NCI-H82 treated with DMSO at 0.1 percent for 48 hours (cell line): ENCODE data around the gene KRTAP13-1.
A peak's percentile ranks its signal among the peaks of the same experiment; 100 is the strongest.

Experiments used
- DNase-seq: peaks from one replicate; lab custom pipeline; 2025; ENCODE audit not compliant: unreplicated experiment; lab: John Stamatoyannopoulos, UW

The KRTAP13-1 gene, protein sequence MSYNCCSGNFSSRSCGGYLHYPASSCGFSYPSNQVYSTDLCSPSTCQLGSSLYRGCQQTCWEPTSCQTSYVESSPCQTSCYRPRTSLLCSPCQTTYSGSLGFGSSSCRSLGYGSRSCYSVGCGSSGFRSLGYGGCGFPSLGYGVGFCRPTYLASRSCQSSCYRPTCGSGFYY

GRCh38 chr21:30395731-30396130 is at the start of gene KRTAP13-1:
TSS of gene KRTAP13-1 (plus strand) at chr21:30396031. CDS start at chr21:30396087, 56 bp downstream.
- DNase-seq: no peak

DNA sequence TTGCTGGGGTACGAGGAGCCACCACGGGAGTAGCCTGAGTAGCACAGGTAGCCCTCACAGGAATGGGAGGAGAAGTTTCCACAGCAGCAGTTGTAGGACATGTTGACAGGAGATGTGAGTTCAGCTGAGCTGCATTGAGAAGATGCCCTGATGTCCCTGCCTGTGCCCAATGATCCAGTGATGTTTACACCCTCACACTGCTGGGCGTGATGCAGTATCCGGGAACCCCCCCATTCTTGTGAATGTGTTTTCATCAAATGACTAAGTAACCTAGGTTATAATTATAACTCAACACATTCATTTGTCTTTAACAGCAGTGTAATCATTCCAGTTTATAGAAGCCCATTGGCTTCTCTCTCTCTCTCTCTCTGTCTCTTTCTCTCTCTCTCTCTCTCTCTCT is 47.3 kb upstream of the KRTAP13-1 start, which contains the start of gene KRTAP23-1:
TSS of gene KRTAP23-1 (minus strand) at position 101 of the 400 bp plus-strand sequence. CDS start at position 101, 0 bp downstream.
- no peak for DNase-seq

DNA sequence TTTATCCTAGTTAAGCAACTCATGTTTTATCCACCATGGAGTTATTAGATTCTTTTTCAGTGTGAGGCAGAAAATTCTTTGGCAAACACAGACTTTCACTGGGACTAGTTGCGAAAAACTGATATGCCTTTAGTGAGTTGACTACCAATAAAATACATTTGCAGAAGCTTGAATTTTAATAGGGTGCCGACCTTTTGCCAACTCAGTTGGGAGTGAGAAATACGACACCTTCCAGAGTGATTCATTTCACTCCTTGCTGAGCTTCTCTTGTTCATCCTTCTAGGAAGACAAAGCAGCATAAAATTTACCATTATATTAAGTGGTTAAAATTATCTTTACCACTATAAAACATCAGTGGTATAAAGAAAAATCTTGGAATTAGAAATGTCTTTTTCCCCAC is 46.3 kb upstream of the KRTAP13-1 start:
- DNase-seq: no peak

- DNase-seq: no peak
Measured at GRCh38 chr21:30351534-30351933, 44.3 kb upstream of the KRTAP13-1 start.

GRCh38 chr21:30354308-30355005 is 41.4 kb upstream of the KRTAP13-1 start:
- no peak for DNase-seq

- DNase-seq: no peak
Measured at GRCh38 chr21:30355906-30356305, 39.9 kb upstream of the KRTAP13-1 start.

GRCh38 chr21:30372139-30372770 is 23.6 kb upstream of the KRTAP13-1 start, which contains the start of gene KRTAP13-2:
TSS of gene KRTAP13-2 (minus strand) at chr21:30372271. CDS start at chr21:30372213, 58 bp downstream.
- no peak for DNase-seq

- DNase-seq: no peak
Measured at GRCh38 chr21:30382201-30382600, 13.6 kb upstream of the KRTAP13-1 start.

DNA sequence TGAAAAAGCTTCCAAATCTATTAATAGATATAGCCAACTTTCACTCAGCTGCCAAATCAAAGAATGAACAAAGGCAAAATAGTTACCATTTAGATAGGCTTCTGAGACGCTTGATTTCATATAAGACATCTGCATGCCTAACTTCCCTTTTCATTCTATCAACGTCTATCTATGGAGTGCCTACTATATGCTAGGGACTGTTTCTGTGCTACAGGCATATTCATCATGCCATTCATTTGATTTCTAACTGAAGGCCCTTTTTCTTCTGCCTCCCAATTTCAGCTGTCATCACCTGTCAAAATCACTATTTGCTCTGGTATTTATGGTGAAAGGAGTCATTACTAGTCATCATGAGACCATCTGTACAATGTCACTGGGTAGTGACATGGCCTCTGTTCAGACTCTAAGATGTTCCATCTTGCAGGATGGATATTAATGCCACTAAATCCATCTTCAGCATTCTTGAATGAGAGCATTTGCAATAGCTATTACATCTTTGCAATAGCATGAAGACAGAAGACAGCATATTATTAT is 4.3 kb upstream of the KRTAP13-1 start:
- DNase-seq: no peak

DNA sequence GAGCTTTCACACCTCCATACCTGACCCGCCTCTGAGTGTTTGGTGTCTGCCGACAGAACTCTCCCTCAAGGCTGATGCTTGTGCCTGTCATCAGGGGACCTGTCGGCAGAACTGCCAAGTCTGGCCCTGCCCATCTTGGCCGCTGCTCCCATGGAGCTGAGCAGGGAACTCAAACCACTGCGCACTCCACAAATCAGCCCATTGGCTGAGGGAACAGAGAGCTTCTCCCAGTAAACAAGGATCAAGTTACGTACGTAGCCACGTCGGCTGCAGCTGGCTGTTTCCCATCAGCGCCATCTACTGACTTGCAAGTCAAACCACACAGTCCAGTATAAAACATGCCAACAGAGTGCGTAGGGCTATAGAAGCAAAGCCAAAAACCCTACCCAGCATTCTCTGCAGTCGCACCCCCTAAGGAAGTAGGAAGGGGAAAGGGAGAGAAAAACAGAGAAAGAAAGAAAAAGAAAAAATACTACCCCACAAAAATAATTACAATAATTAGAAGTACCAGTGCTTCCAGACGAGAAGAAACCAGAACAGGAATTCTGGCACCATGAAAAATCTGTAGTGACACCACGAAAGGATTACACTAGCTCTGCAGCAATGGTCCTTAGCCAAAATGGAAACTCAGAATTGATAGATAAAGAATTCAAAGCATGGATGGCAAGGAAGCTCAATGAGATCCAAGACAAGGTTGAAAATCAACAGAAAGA is 13.1 kb downstream of the KRTAP13-1 start:
- peak; percentile 48 for DNase-seq

DNA sequence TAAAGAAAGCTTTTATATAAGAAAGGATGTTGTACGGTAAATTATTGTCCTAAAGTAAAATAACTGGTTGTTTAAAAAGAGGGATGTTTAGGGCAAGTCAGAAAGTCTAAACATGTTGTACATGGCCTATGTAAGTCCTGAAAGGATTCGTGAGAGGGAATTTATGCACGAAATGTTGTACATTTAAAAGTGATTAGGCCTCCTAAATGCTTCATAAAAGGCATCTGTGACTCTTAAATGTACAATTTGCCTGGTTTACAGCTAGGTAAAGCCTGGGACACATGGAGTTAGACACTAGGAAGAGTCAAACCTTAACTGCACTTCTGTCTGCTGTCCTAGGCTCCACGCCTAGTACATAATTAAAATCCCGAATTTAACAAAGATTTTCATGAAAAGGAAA is 20.2 kb downstream of the KRTAP13-1 start:
- no peak for DNase-seq

DNA sequence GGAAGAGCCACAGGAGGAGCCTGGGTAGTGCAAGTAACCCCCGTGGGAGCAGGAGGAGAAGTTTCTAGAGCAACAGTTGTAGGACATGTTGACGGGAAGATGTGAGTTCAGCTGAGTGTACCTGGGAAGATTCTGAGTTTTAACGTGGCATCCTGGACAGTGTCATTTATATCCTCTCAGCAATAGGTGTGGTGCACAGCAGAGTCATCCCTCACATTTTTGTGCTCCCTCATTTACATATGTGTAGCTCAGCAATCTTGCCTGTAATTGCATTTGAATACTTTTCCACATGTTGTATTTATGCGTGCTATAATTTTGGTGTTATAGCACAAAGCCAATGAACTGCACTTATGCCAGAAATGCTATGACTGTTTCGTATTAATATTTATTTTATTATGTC is 30.0 kb downstream of the KRTAP13-1 start, which contains the start of gene KRTAP13-3:
TSS of gene KRTAP13-3 (minus strand) at position 101 of the 400 bp plus-strand sequence. CDS start at position 87, 14 bp downstream.
- DNase-seq: no peak

GRCh38 chr21:30426731-30427130 is 30.9 kb downstream of the KRTAP13-1 start:
- DNase-seq: no peak

GRCh38 chr21:30430170-30430655 is 34.4 kb downstream of the KRTAP13-1 start, which contains the start of gene KRTAP13-4:
TSS of gene KRTAP13-4 (plus strand) at chr21:30430220. CDS start at chr21:30430276, 56 bp downstream.
- DNase-seq: no peak

GRCh38 chr21:30434033-30434631 is 38.3 kb downstream of the KRTAP13-1 start:
- DNase-seq: peak; percentile 10

- DNase-seq: no peak
Measured at GRCh38 chr21:30437010-30437565, 41.3 kb downstream of the KRTAP13-1 start.

DNA sequence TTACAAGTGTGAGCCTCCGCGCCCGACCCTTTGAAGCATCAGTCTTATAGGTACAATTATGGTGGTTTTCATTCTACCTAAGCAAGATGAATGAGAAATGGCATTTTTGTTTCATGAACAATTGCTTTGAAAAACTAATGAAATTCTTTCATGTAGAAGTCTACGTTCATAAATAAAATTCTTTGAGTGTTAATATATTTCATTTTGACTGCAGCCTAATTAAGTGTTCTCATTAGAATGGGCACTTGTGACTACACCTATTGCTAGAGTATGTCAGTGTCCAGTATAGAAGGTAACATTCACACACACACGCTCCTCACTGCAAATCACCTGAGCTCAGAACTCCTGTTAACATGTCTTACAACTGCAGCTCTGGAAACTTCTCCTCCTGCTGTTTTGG is 44.1 kb downstream of the KRTAP13-1 start, which contains the start of gene KRTAP15-1:
TSS of gene KRTAP15-1 (plus strand) at position 301 of the 400 bp plus-strand sequence. CDS start at position 354, 53 bp downstream.
- no peak for DNase-seq

- DNase-seq: no peak
Measured at GRCh38 chr21:30443226-30443625, 47.4 kb downstream of the KRTAP13-1 start.

- no peak for DNase-seq
Measured at GRCh38 chr21:30444204-30444603, 48.4 kb downstream of the KRTAP13-1 start.
